Colonic mucosa (tissue), 4 donors: ENCODE measurements around the gene CBX8. TPM values are rescaled to one million over a fixed set of nuclear protein-coding genes. Genes with fewer than 3 reads are reported as not detected.

ENCODE experiments used
- DNase-seq: peaks from one replicate; pipeline ENCODE4 v3.0.0-alpha.2; 2020
- H3K27ac ChIP-seq: fragments of 200-600 bp; one replicate; pipeline ENCODE4 v1.8.0; 2021
- H3K27me3 ChIP-seq: fragments of 200-600 bp; one replicate; pipeline ENCODE4 v1.8.0; 2021
- H3K36me3 ChIP-seq: fragments of 200-600 bp; one replicate; pipeline ENCODE4 v1.8.0; 2021
- H3K4me1 ChIP-seq: fragments of 200-600 bp; one replicate; pipeline ENCODE4 v1.8.0; 2021; ENCODE audit warnings: mild to moderate bottlenecking
- H3K4me3 ChIP-seq: fragments of 200-600 bp; one replicate; pipeline ENCODE4 v1.8.0; 2021
- H3K9ac ChIP-seq, 2 donors: one replicate each; pipeline ENCODE4 v1.7.0; 2013; ENCODE audit warnings: control low read depth in 2 of 2, low read depth in 2 of 2, low read length in 2 of 2
- H3K9me3 ChIP-seq: fragments of 200-600 bp; one replicate; pipeline ENCODE4 v1.8.0; 2021
- CTCF ChIP-seq: fragments of 200-600 bp; IDR thresholded peaks from one replicate; pipeline ENCODE4 v1.8.0; 2022; ENCODE audit warnings: antibody characterized with exemption, mild to moderate bottlenecking
- intact Hi-C: fragments of 100-400 bp; cut with DNase I; formaldehyde crosslinking; loops from one replicate; pipeline ENCODE4 v1.14.1; 2022
- total RNA-seq, 2 donors: library from RNA; stranded (reverse); fragmentation: NEBNext Ultra II Directional in 1 of 2; extraction: Animal tissue kit (Norgen Biotek cat#: 25700) in 1 of 2; gene quantifications; one replicate each; pipeline ENCODE4 v1.2.1, GENCODE V29; 2021
- donor health status: healthy.
- donor health status: DM: no; HTN: no; CAD: no.
- donor health status: DM: no; HTN: no; CAD: no.

The CBX8 gene
- 1 to 10 TPM; 5.0 to 8.1 TPM for total RNA-seq

GRCh38 chr17:79796763-79797491, at the start of gene CBX8:
Gene CBX8, minus strand, starts transcription at chr17:79797077. Its CDS starts 79 bp downstream, at chr17:79796998.
- peaks cover 59% of the 10 kb centered on the region for H3K27me3 ChIP-seq
- intact Hi-C loops, result no loop called here
- H3K36me3 ChIP-seq, result no peaks in the 10 kb centered on the region
- H3K4me3 ChIP-seq, result peak within 1 kb of the TSS; percentile 70
- DNase-seq, result peak; percentile 100
- no peaks in the 10 kb centered on the region for H3K9me3 ChIP-seq
- peaks cover 22% of the 10 kb centered on the region for H3K4me1 ChIP-seq
- no peak for TF ChIP-seq CTCF
- H3K27ac ChIP-seq, result peak within 1 kb of the TSS; percentile 75
- peak within 1 kb of the TSS; percentile 73 to 74 for H3K9ac ChIP-seq

- intact Hi-C loops, result loop anchor here (5.0 kb wide), 1 partner anchor 142 kb away; no protein-coding TSS in a partner anchor
- Histone ChIP-seq H3K9me3 (no peaks in the 10 kb centered on the region), H3K36me3 (no peaks in the 10 kb centered on the region), H3K4me1 (peaks cover 31% of the 10 kb centered on the region), H3K27ac (peak overlapping the region; percentile 45), H3K4me3 (no peak overlapping the region), H3K9ac (peak overlapping the region in 1 of 2 donors; percentile 66), H3K27me3 (peaks cover 35% of the 10 kb centered on the region)
- peak; percentile 75 for DNase-seq
- TF ChIP-seq CTCF, result no peak
These were observed 48.7 kb upstream of the CBX8 start for GRCh38 chr17:79845601-79845949.

- Histone ChIP-seq H3K9ac (peak overlapping the region in 1 of 2 donors; percentile 66), H3K4me3 (peak overlapping the region; percentile 50), H3K9me3 (no peaks in the 10 kb centered on the region), H3K27ac (peak overlapping the region; percentile 45), H3K36me3 (no peaks in the 10 kb centered on the region), H3K27me3 (peaks cover 40% of the 10 kb centered on the region), H3K4me1 (peaks cover 36% of the 10 kb centered on the region)
- peak; percentile 73 for TF ChIP-seq CTCF
- intact Hi-C loops, result loop anchor here (5.0 kb wide), 3 partner anchors 38 to 142 kb away; no protein-coding TSS in a partner anchor
- peak; percentile 67 for DNase-seq
These were observed 48.2 kb upstream of the CBX8 start for GRCh38 chr17:79844869-79845600.

- no peak for TF ChIP-seq CTCF
- Histone ChIP-seq H3K9me3 (no peaks in the 10 kb centered on the region), H3K27me3 (peaks cover 43% of the 10 kb centered on the region), H3K9ac (peak overlapping the region; percentile 66 to 78), H3K36me3 (no peaks in the 10 kb centered on the region), H3K4me3 (peak overlapping the region; percentile 50), H3K4me1 (peaks cover 40% of the 10 kb centered on the region), H3K27ac (no peak overlapping the region)
- peak; percentile 53 for DNase-seq
- intact Hi-C loops, result loop anchor here (5.0 kb wide), 2 partner anchors 37 to 73 kb away; no protein-coding TSS in a partner anchor
These were observed 47.2 kb upstream of the CBX8 start for GRCh38 chr17:79843816-79844800.

- no peak for TF ChIP-seq CTCF
- Histone ChIP-seq H3K36me3 (no peaks in the 10 kb centered on the region), H3K9me3 (no peaks in the 10 kb centered on the region), H3K27me3 (peaks cover 43% of the 10 kb centered on the region), H3K4me1 (peaks cover 40% of the 10 kb centered on the region), H3K4me3 (peak overlapping the region; percentile 50), H3K9ac (peak overlapping the region; percentile 50 to 66), H3K27ac (no peak overlapping the region)
- intact Hi-C loops, result loop anchor here (5.0 kb wide), 2 partner anchors 36 to 74 kb away; no protein-coding TSS in a partner anchor
- peak; percentile 44 for DNase-seq
These were observed 46.6 kb upstream of the CBX8 start for GRCh38 chr17:79843474-79843815.
